ENCODE data around the gene COA5.

The COA5 gene

GRCh38 chr2:98571121-98571701 lies 37.1 kb downstream of the COA5 start:
- DNase-seq: no peak

DNA sequence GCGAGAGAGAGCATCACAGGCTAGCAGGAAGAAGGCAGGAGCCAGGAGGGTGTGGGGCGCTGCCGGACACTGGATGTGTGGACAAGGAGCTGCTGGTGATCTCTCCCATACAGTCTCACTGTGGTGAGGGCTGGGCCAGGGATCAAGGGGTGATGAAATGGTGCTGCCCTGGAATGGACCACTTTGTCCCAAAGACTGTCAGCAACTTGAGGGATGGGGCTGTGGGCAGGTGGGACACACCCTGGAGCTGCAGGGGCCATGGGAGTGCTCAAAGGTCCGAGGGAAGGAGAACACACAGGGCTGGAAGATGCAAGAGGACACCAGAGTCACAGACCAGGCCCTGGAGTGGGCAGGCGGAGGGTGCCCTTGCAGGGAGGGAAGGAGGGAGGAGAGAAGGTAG lies 38.0 kb downstream of the COA5 start:
- no peak for DNase-seq

GRCh38 chr2:98569915-98570314 lies 38.4 kb downstream of the COA5 start:
- no peak for DNase-seq

DNA sequence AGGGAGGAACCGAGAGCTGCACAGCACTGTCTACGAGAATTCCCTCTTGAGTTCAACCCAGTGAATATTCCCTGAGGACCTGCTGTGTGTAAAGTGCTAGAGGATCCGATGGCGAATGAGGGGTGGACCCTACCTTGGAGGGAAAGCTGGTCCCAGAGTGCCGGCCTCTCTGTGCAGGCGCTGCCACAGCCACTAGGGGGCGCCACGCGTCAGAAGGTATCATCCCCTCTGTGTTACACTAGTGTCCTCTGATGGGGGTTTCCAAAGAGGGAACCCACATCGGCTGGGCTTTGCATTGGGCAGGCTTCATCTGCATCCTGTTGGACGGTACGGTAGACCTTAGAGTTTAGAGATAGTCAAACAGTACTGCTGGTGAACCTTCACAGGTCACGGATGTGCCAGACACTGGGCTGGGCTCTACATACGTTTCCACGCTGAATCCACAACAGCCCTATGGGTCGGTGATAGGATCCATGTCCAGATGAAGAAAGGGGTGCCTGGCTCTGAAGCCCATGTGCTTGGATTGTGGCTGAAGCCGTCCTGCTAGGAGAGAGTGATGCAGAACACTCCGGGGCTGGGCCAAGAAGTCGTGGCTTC lies 39.0 kb downstream of the COA5 start:
- DNase-seq: no peak

DNA sequence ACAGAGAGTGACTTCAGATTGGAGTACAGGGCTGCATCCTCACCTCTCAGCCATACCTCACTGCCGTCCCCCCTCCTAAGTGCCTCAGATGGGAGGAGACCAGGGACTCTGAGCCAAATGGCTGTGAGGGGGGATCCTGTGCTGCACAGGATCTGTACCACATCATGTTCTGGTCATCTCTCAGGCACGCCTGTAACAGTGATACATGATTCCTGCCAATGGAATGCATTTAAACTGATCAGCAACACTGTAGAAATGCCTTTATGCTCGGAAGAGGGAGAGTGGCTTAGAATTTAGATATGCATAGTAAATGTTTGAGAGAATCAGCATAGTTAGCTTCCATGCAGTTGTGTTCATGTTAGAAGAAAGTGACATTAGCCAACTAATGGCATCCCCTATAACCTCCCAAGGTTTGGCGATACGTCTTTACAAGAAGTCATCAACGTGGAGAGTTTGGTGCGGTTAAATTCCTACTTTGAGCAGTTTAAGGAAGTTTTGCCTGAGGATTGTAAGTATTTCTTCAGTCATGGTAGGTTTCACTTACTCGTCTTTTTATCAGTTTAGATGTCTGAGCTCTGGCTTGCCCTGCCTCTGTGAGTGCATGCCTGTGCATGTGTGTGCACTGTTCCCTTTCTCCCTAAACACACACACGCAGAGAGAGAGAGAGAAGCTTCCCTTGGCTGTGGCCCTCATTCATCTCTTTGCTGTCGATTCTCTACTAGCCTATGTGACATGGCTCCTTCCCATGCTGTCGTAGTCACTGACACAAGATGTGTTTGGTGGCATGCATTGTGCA lies 40.0 kb downstream of the COA5 start:
- no peak for DNase-seq

- no peak for DNase-seq
Measured at GRCh38 chr2:98565941-98566340, 42.4 kb downstream of the COA5 start.

DNA sequence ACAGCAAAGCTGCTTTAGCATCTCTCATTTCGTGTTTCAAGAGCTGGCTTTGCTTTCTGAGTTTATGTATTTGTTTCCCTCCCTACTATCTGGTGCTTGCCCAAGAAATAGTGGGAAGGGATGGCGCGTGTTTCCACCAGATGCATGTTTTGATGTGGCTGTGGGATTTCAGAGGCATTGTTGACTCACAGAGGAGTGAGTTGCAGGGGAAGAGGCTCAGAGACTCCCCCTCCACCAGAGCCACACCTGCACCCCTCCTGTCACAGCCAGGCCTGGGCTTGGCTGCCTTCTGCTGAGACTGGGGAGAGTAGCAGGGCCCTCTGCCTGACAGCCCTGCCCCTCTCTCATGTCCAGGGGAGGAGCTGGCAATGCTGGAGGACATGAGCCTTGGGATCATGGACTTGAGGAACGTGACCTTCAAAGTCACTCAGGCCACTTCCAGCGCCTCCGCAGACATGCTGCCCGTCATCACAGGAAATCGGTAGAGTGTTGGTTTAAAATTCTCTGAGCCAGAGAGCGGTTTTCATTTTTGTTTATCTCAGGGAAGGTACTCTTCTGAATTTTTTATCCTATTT lies 42.9 kb downstream of the COA5 start:
- no peak for DNase-seq

DNA sequence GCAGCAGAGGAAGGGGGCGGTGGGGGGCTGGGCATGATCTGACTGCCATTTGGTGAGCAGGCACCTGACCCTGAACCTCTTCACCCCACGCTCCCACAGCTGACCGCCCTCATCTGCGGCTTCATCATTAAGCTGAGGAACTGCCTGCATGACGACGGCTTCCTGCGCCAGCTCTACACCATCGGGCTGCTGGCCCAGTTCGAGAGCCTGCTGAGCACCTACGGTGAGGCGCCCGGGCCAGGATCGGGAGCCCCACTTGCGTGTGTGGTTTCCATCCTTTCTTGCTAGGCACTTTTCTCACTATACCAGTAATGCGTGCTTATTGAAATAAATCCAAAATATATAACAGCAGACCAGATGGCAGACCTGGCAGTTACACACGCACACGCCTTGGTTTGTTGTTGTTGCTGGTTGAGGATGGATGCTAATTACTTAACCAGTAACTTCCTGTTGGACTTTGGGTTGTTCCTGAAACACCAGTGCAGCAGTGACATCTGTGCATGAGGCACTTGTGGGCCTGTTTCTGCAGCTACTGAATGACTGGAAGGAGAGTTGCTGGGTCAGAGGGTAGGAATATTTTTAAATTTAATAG lies 43.7 kb downstream of the COA5 start:
- DNase-seq: no peak

DNA sequence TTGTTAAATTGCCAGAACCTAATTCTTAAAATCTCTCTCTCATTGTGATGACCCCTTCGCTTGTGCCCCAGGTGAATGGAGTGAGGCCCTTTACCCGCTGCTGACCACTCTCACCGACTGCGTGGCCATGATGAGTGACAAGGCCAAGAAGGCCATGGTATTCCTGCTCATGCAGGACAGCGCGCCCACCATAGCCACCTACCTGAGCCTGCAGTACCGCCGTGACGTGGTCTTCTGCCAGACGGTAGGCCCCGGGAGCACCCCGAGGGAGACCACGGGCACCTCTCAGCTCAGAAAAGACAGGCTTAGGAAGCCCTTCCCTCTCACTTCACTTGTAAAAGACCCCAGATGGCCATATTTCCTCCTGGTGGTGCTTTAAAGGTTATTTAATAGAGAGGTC lies 44.9 kb downstream of the COA5 start:
- DNase-seq: no peak

DNA sequence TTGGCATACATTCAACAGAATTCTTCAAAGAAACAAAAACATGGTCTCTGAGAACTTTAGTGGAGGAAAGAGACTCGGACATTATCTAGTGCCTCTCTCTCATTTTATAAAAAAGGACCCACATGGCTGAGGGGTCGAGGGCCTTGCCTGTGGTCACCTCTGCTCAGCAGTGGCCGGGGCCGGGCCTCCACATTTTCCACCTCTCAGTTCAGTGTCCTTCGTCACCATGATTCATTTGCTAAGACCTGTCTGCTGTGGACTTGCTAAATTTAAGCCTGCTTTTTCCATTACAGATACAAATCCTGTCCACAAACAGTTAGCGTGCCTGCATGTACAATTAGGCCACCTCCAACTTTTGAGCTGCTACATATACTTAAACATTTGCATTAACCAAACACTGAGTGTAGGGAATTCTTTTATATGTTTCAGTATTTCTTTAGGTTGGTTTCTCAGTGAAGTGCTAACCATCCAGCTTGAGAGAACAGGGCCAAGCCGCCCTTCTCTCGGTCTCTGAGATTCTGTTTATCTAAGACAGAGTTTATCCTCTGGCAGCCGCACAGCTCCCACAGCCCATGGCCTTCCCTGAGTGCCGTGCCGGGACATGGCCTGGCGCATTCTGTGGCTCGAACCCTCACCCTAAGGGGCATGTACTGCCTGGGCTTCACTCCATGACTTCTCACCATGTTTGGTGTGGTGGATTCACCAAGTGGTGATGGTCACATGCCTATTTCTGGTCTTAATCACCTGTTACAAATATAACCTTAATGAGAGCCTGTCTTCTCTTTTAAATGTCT lies 46.2 kb downstream of the COA5 start:
- DNase-seq: peak; percentile 22

- no peak for DNase-seq
Measured at GRCh38 chr2:98561018-98561417, 47.3 kb downstream of the COA5 start.

- no peak for DNase-seq
Measured at GRCh38 chr2:98560256-98560771, 48.0 kb downstream of the COA5 start.

- DNase-seq: no peak
Measured at GRCh38 chr2:98559581-98559980, 48.7 kb downstream of the COA5 start.

DNA sequence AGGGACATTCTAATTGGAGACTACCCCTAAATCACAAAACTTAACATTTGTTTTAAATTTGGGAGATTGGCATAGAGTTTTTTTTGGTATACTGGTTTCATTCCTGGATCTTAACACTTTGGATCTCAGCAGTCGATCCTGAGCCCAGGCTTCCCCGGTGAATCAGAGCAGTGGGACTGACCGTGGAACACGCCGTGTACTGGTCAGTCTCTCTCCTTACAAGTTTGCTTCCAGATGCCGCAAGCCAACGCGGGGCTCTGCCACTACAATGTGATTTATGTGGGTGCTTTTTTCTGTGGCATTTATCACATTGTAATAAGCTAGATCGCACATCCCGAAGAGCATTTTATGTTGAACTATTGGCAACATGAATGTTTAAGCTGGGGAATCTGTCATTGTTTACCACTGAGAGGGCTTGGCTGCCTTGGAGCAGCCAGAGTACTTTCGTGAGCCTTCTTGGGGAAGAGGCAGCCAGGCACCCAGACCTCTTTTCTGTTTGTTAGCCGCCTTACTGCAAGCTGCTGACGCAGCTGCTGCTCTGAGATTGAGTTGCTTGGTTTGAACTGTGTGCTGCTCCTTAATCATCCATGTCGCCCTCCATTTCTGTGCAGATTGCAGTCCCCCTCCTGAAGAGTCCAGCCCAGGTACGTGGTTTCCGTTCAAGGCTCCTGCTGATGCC lies 49.3 kb downstream of the COA5 start:
- no peak for DNase-seq

DNA sequence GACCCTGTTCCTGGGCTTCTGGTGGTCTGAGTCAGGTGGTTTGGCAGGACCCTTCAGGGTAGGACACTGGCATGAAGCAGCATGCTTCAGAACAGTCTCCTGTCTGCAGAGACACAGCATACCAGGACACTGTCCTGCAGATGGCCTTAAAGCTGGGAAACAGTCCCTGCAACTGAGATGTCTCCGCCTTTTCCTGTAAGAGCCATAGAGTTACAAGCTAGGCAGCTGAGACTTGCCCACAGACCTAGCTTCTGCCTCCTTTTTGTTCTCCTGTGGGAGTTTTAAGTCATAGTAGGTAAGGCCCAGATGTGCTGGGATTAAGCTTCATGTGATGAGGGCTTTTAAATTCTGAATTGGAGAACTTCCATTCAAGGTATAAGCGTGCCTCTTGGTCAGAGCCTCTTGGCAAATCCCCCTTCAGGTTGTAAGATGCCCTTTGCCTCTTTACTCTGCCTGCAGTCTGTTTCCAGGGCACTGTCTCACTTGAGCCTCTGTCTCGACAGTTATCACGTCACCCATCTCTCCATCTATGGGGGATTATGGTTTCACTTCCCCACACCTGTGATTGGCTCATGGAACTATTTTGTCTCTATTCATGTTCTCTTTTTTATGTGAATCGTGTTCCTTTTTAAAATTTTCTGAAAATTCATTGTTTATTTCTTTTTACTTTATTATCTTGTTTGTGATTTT lies 51.8 kb downstream of the COA5 start:
- no peak for DNase-seq

DNA sequence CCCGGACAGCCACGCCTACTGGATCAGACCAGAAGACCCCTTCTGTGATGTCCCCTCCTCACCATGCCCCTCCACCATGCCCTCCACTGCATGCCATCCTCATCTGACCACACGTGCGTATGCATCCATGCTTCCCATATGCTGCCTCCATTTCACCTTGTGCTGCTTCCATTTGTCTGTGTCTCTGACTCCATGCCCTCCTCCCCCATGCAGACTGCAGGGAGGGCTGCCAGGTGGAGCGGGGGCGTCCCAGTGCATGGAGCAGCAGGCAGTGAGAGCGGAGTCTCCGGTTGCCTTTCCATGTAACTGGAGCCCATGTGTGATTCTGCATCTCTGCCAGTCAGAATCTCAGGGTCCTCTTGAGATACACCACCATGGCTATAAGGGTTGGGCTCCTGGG lies 52.6 kb downstream of the COA5 start:
- DNase-seq: no peak

DNA sequence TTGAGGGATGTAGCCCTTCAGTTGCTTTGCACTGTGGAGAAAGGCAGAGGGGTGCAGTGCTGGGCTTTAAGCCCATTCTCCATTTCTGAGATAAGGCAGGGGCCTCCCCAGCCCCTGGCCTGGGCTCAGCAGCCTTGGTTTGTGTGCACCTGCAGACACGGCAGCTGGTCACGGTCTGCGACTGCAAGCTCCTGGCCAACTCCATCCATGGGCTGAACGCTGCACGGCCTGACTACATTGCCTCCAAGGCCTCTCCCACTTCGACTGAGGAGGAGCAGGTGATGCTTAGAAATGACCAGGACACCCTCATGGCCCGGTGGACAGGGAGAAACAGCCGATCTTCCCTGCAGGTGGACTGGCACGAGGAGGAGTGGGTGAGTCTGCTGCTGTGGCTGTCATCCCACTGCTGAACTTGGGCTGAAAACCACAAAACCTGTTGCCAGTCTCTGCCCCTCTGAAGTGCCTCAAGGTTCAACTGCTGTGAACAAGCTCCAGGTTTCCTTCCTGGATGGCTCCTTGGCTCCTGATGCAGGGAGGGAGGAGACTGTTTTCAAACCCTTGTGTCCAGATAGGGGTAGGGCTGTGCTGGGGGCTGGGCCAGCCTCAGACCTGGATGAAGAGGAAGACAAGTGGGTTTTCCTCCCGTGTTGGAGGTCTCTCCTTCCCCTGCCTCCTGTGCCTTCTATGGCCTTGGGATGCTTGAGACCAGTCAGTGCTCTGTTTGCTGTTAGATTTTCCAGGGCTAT lies 54.0 kb downstream of the COA5 start:
- peak; percentile 61 for DNase-seq

- no peak for DNase-seq
Measured at GRCh38 chr2:98552499-98553179, 55.7 kb downstream of the COA5 start.

DNA sequence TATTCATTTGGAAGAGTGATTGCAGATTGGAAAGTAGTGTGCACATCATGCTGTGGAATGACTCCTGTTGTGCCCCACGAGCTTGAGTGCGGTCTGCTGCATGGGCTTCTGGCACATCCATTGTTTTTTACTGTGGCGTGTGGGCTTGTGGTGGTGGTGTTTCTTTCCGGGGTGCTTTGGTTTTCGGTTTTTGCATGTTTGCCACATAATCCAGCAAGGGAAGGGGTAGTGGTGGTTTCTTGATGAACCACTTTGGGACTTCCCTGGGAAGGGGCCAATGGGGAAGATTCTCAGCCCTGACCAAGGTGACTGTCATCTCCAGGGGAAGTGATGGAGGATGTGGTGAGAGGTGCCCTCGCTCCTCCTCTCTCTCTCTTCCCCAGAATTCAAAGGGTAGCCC lies 57.0 kb downstream of the COA5 start:
- DNase-seq: no peak

- DNase-seq: no peak
Measured at GRCh38 chr2:98550165-98550564, 58.1 kb downstream of the COA5 start.
